GM21526 (cell line): Measurements from ENCODE around the gene SMC1B.
"Not testable (repeated sequence)": the region's sequence is repeated elsewhere in the genome, so short reads cannot be mapped to it uniquely, and the experiment has no call there.

Source experiments
- ATAC-seq: cut with Tn5 transposase; IDR thresholded peaks from one replicate; pipeline ENCODE4 v1.9.1; 2021; ENCODE audit warnings: moderate library complexity; ENCODE audit not compliant: unreplicated experiment, low FRiP score

The SMC1B gene

GRCh38 chr22:45423524-45423923 lies 10.1 kb upstream of the SMC1B start:
- ATAC-seq = no peak

GRCh38 chr22:45422237-45422983 lies 9.0 kb upstream of the SMC1B start:
- no peak for ATAC-seq

GRCh38 chr22:45421349-45422055 lies 8.1 kb upstream of the SMC1B start:
- no peak for ATAC-seq

GRCh38 chr22:45420539-45420938 lies 7.1 kb upstream of the SMC1B start:
- no peak for ATAC-seq

- no peak for ATAC-seq
These were observed 6.6 kb upstream of the SMC1B start for GRCh38 chr22:45420011-45420410.

- ATAC-seq = no peak
These were observed 5.4 kb upstream of the SMC1B start for GRCh38 chr22:45418770-45419138.

GRCh38 chr22:45418056-45418769 lies 4.8 kb upstream of the SMC1B start:
- ATAC-seq = no peak

GRCh38 chr22:45413013-45413367 lies 409 bp downstream of the SMC1B start:
- no peak for ATAC-seq

GRCh38 chr22:45407793-45408192 lies 5.6 kb downstream of the SMC1B start:
- ATAC-seq = no peak

GRCh38 chr22:45402466-45402985 lies 10.9 kb downstream of the SMC1B start:
- no peak for ATAC-seq

- ATAC-seq = no peak
These were observed 13.5 kb downstream of the SMC1B start for GRCh38 chr22:45399712-45400445.

GRCh38 chr22:45398214-45398613 lies 15.2 kb downstream of the SMC1B start:
- no peak for ATAC-seq

- no peak for ATAC-seq
These were observed 15.6 kb downstream of the SMC1B start for GRCh38 chr22:45397806-45398205.

GRCh38 chr22:45389546-45389945 lies 23.9 kb downstream of the SMC1B start:
- ATAC-seq = no peak

GRCh38 chr22:45381348-45381747 lies 32.1 kb downstream of the SMC1B start:
- ATAC-seq = no peak

GRCh38 chr22:45376703-45377102 lies 36.7 kb downstream of the SMC1B start:
- no peak for ATAC-seq

GRCh38 chr22:45376009-45376408 lies 37.4 kb downstream of the SMC1B start:
- no peak for ATAC-seq

GRCh38 chr22:45373592-45373991 lies 39.8 kb downstream of the SMC1B start:
- ATAC-seq = not testable (repeated sequence)

GRCh38 chr22:45366713-45367112 lies 46.7 kb downstream of the SMC1B start:
- no peak for ATAC-seq

GRCh38 chr22:45359627-45360026 lies 53.8 kb downstream of the SMC1B start:
- ATAC-seq = no peak

- ATAC-seq = no peak
These were observed 55.3 kb downstream of the SMC1B start for GRCh38 chr22:45358127-45358526.
